ENCODE measurements around the gene ELF3.
"Not testable (repeated sequence)": the region's sequence is repeated elsewhere in the genome, so short reads cannot be mapped to it uniquely, and the experiment has no call there.

The ELF3 gene

GRCh38 chr1:202009326-202010179 is 834 bp upstream of the ELF3 start:
- DNase-seq, result peak; percentile 82

GRCh38 chr1:202011994-202012393 is 1.6 kb downstream of the ELF3 start:
- DNase-seq, result no peak

- no peak for DNase-seq
Measured at GRCh38 chr1:202012544-202013478, 2.4 kb downstream of the ELF3 start.

- DNase-seq, result no peak
Measured at GRCh38 chr1:202013603-202014002, 3.2 kb downstream of the ELF3 start.

- DNase-seq, result no peak
Measured at GRCh38 chr1:202014060-202014459, 3.7 kb downstream of the ELF3 start.

- DNase-seq, result no peak
Measured at GRCh38 chr1:202014915-202015661, 4.7 kb downstream of the ELF3 start.

GRCh38 chr1:202015662-202015937 is 5.2 kb downstream of the ELF3 start:
- no peak for DNase-seq

- DNase-seq, result no peak
Measured at GRCh38 chr1:202016022-202016810, 5.8 kb downstream of the ELF3 start.

GRCh38 chr1:202016811-202017748 is 6.7 kb downstream of the ELF3 start:
- DNase-seq, result no peak

GRCh38 chr1:202017749-202018467 is 7.5 kb downstream of the ELF3 start:
- no peak for DNase-seq

GRCh38 chr1:202018468-202019234 is 8.3 kb downstream of the ELF3 start:
- no peak for DNase-seq

- DNase-seq, result not testable (repeated sequence)
Measured at GRCh38 chr1:202019235-202019558, 8.8 kb downstream of the ELF3 start.

- no peak for DNase-seq
Measured at GRCh38 chr1:202023001-202023433, 12.6 kb downstream of the ELF3 start.

GRCh38 chr1:202029171-202029665 is 18.8 kb downstream of the ELF3 start:
- DNase-seq, result no peak

GRCh38 chr1:202029727-202030126 is 19.3 kb downstream of the ELF3 start:
- DNase-seq, result no peak

- no peak for DNase-seq
Measured at GRCh38 chr1:202031796-202032195, 21.4 kb downstream of the ELF3 start.

GRCh38 chr1:202034149-202034682 is 23.8 kb downstream of the ELF3 start:
- DNase-seq, result no peak

GRCh38 chr1:202034683-202035462 is 24.5 kb downstream of the ELF3 start:
- no peak for DNase-seq
